Mammary epithelial cell (primary cell): ENCODE measurements around the gene ZFYVE1.

Source experiments
- CTCF ChIP-seq, 2 donors: IDR thresholded peaks in 1 of 2; conservative IDR thresholded peaks in 1 of 2; 2 replicates each; pipeline ENCODE4 v1.5.1; 2011 to 2012; ENCODE audit warnings: inconsistent platforms in 2 of 2, low read length in 2 of 2, mild to moderate bottlenecking in 2 of 2, control low read depth in 1 of 2, low read depth in 1 of 2; ENCODE audit not compliant: insufficient read depth in 1 of 2; ENCODE audit errors: extremely low read depth in 1 of 2
- EZH2 ChIP-seq: IDR thresholded peaks from 2 replicates; pipeline ENCODE4 v1.6.1; 2012; ENCODE audit warnings: low read length, inconsistent platforms, borderline replicate concordance

- no peak for TF ChIP-seq CTCF (conservative IDR thresholded peaks at IDR 0.05 in 1 of 2, IDR thresholded peaks at IDR 0.05 in 1 of 2; ENCODE audit: extremely low read depth in 1 of 2, insufficient read depth in 1 of 2, low read depth in 1 of 2, low read length in 2 of 2)
- TF ChIP-seq EZH2, result no peak
Observed at GRCh38 chr14:72932893-72933292, 94.0 kb downstream of the ZFYVE1 start.
